ENCODE results near the gene BAIAP2L1.

GRCh38 chr7:98295467-98296192 lies 105.3 kb downstream of the BAIAP2L1 start:
- TF ChIP-seq CTCF (optimal IDR thresholded peaks at IDR 0.05 in 1 of 3, IDR thresholded peaks at IDR 0.05 in 1 of 3, conservative IDR thresholded peaks at IDR 0.05 in 1 of 3; ENCODE audit: extremely low read depth in 1 of 3, insufficient read depth in 2 of 3, low read length in 3 of 3) = no peak
- TF ChIP-seq EZH2 (IDR thresholded peaks at IDR 0.05; ENCODE audit: low read length) = no peak

All from keratinocyte (primary cell).